Endothelial cell of umbilical vein (primary cell): Measurements from ENCODE around the gene GRIA4.

ENCODE experiments used
- CTCF ChIP-seq, 2 donors: IDR thresholded peaks; 1 replicate in 1 of 2; 2 replicates in 1 of 2; pipeline ENCODE4 v1.5.1; 2011; ENCODE audit warnings: low read length in 2 of 2, mild to moderate bottlenecking in 2 of 2, moderate library complexity in 2 of 2, control low read depth in 1 of 2, inconsistent platforms in 1 of 2, low read depth in 1 of 2; ENCODE audit not compliant: insufficient read depth in 1 of 2; ENCODE audit errors: extremely low read depth in 1 of 2
- GATA2 ChIP-seq: IDR thresholded peaks from 2 replicates; pipeline ENCODE4 v1.7.0; 2011; ENCODE audit warnings: low read depth, mild to moderate bottlenecking, moderate library complexity, mixed read lengths, low read length; ENCODE audit not compliant: insufficient read length, insufficient read depth
- POLR2A ChIP-seq: IDR thresholded peaks from 2 replicates; pipeline ENCODE4 v1.6.1; 2012; ENCODE audit warnings: low read depth, mild to moderate bottlenecking, control low read depth, low read length
- POLR2AphosphoS5 ChIP-seq: IDR thresholded peaks from 2 replicates; pipeline ENCODE4 v1.6.1; 2012; ENCODE audit warnings: low read depth, mild to moderate bottlenecking, control low read depth, low read length, moderate library complexity; ENCODE audit not compliant: insufficient read depth

DNA sequence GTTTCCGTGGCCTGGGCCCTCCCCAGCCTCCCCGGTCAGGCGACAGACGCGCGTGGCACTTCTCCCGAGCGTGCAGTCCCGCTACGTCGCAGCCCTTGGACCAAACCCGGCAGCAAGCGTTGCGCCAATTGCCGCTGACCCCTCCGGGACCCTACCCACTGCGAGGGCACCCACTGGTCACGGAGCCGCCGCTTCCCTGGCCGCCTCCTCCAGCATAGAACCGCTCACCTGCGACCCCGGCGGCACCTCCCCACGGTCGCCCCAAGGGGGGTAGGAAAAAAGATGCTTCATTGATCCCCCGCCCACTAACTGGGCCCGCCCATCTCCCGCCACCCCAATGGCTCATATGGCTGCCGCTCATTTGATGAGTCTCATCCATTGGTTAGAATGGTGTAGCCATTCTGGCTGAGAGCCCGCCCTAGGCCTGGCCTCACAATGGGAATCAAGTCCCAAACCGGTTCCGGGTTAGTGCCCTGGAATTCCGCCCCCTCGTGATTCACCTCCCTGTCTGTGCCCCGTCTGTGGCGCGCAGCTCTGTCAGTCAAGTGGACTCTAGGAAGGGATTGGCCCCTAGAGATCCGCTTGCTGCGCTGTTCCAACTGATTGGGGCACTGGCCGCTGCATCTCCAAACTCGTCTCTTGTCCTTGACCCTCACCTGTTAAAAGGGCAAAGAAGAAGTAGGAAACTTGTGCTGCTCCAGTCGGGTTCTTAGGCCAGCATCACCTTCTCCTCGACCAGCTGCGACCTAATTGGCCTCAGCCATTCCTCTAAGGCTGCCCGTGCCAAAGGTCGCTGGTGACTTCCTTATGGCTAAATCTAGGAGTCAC, 412.3 kb downstream of the GRIA4 start, which contains the start of gene MSANTD4:
- TF ChIP-seq CTCF (IDR thresholded peaks at IDR 0.05; ENCODE audit: extremely low read depth in 1 of 2, insufficient read depth in 1 of 2, low read depth in 1 of 2, low read length in 2 of 2) (no peak), POLR2AphosphoS5 (peak; percentile 54), POLR2A (peak; percentile 78), GATA2 (no peak)
